Stimulated activated CD8-positive, alpha-beta memory T cell treated with anti-CD3 and anti-CD28 coated beads, Interleukin-15, amount 100 ng/mL, for 24 hours (primary cell): Measurements from ENCODE around the gene OGFOD3.
"Not testable (repeated sequence)": the region's sequence is repeated elsewhere in the genome, so short reads cannot be mapped to it uniquely, and the experiment has no call there.

Experiments used
- DNase-seq: peaks from one replicate; pipeline ENCODE4 v3.0.0-alpha.2; 2020; ENCODE audit warnings: low read depth

The OGFOD3 gene

GRCh38 chr17:82351713-82352488 is 66.5 kb downstream of the OGFOD3 start:
- DNase-seq: peak; percentile 62

GRCh38 chr17:82351254-82351712 is 67.1 kb downstream of the OGFOD3 start:
- no peak for DNase-seq

- no peak for DNase-seq
These were observed 68.0 kb downstream of the OGFOD3 start for GRCh38 chr17:82350182-82351030.

GRCh38 chr17:82349287-82349701 is 69.1 kb downstream of the OGFOD3 start:
- DNase-seq: no peak

GRCh38 chr17:82348866-82349265 is 69.5 kb downstream of the OGFOD3 start:
- DNase-seq: no peak

GRCh38 chr17:82348434-82348833 is 70.0 kb downstream of the OGFOD3 start:
- DNase-seq: no peak

- not testable (repeated sequence) for DNase-seq
These were observed 70.4 kb downstream of the OGFOD3 start for GRCh38 chr17:82347994-82348393.

- no peak for DNase-seq
These were observed 71.8 kb downstream of the OGFOD3 start for GRCh38 chr17:82346342-82347300.

- no peak for DNase-seq
These were observed 73.0 kb downstream of the OGFOD3 start for GRCh38 chr17:82345151-82345976.

GRCh38 chr17:82344175-82344907 is 74.0 kb downstream of the OGFOD3 start:
- DNase-seq: no peak

- no peak for DNase-seq
These were observed 74.8 kb downstream of the OGFOD3 start for GRCh38 chr17:82343560-82343959.

- no peak for DNase-seq
These were observed 75.9 kb downstream of the OGFOD3 start for GRCh38 chr17:82342361-82343079.

- DNase-seq: no peak
These were observed 78.5 kb downstream of the OGFOD3 start for GRCh38 chr17:82339634-82340580.
